ENCODE measurements around the gene PNRC1. TPM values are rescaled to one million over a fixed set of nuclear protein-coding genes. Genes with fewer than 3 reads are reported as not detected.

The PNRC1 gene
- total and polyA plus RNA-seq, 2 experiments from 2014 or later = 35.0 to 38.6 TPM

DNA sequence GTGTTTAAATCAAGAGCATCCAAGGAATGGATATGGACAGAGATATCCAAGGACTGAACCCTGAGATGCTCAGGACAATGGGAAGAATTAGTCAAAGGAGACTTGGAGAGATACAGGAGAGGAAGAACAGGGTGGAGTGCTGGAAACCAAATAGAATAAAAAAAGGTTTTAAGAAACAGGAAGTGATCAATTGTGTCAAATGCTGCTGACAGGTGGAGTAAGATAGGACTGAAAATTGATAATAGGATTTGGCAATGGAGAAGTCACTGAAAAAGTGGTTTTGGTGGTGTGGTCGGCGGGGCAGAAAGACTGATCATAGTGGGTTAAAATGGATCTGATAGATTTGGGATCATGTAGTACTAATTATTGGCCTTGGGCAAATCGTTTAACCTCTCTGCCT, 37.9 kb upstream of the PNRC1 start (continued):
- TF ChIP-seq CREB1 (CRISPR knock-in tag; IDR thresholded peaks at IDR 0.05; ENCODE audit: low read depth) (no peak), REST (IDR thresholded peaks at IDR 0.05; ENCODE audit: unreplicated experiment) (no peak)

DNA sequence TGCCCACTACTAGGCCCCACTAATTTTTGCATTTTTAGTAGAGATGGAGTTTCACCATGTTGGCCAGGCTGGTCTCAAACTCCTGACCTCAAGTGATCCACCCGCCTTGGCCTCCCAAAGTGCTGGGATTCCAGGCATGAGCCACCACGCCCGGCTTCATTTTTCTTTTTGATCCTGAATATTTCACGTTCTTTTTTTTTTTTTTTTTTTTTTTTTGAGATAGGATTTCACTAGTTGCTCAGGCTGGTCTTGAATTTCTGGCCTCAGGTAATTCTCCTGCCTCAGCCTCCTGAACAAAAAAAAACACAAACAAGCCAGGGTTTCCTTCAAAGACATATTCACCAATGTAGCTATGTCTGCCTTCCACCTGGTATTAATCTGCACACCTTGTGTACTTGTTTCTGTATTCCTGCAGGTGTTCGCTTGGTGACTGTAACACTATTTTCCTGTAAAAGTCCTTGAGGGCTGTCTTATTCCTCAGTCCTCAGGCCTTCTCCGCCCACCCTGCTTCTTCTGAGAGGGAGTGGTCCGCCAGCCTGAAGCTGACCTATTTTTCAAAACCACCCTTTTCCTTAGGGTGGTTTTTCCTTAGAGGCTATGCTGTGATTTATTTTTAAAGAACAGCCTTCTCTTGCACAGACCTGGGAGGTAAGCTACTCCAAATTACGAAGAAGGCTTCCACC, 36.1 kb upstream of the PNRC1 start:
- Mint-ChIP-seq H3K27me3 (ENCODE audit: insufficient read depth, low read depth, poor library complexity) (peaks cover 8% of the 10 kb centered on the region), H3K36me3 (ENCODE audit: low read depth) (no peaks in the 10 kb centered on the region), H3K4me3 (no peak overlapping the region), H3K27ac (no peak overlapping the region), H3K4me1 (peaks cover 31% of the 10 kb centered on the region), H3K9me3 (no peaks in the 10 kb centered on the region)
- peak overlapping the region; percentile 86; the same call in 1 of the 2 replicates for H2AFZ ChIP-seq
- peaks cover 12% of the 10 kb centered on the region; the same call in 1 of the 2 replicates for H3K4me1 ChIP-seq (ENCODE audit: insufficient read depth)
- H4K20me1 ChIP-seq (replicated peaks; ENCODE audit: insufficient read depth) = no peaks in the 10 kb centered on the region
- no peaks in the 10 kb centered on the region for H3F3A ChIP-seq (replicated peaks; ENCODE audit: low read depth)
- ATAC-seq (no peak), DNase-seq (ENCODE audit: low spot score) (no peak)
- H3K9me2 ChIP-seq (ENCODE audit: insufficient read depth) = no peaks in the 10 kb centered on the region
- H3K27me3 ChIP-seq (ENCODE audit: insufficient read depth) = peaks cover 16% of the 10 kb centered on the region
- no peaks in the 10 kb centered on the region for H3K36me3 ChIP-seq (ENCODE audit: insufficient read depth)
- H3K27ac ChIP-seq (ENCODE audit: low read depth) = no peak overlapping the region
- no peaks in the 10 kb centered on the region for H3K79me2 ChIP-seq (replicated peaks; ENCODE audit: insufficient read depth)
- no peak overlapping the region for H3K4me3 ChIP-seq
- H3K4me2 ChIP-seq = no peak overlapping the region
- TF ChIP-seq, protein P1, sequence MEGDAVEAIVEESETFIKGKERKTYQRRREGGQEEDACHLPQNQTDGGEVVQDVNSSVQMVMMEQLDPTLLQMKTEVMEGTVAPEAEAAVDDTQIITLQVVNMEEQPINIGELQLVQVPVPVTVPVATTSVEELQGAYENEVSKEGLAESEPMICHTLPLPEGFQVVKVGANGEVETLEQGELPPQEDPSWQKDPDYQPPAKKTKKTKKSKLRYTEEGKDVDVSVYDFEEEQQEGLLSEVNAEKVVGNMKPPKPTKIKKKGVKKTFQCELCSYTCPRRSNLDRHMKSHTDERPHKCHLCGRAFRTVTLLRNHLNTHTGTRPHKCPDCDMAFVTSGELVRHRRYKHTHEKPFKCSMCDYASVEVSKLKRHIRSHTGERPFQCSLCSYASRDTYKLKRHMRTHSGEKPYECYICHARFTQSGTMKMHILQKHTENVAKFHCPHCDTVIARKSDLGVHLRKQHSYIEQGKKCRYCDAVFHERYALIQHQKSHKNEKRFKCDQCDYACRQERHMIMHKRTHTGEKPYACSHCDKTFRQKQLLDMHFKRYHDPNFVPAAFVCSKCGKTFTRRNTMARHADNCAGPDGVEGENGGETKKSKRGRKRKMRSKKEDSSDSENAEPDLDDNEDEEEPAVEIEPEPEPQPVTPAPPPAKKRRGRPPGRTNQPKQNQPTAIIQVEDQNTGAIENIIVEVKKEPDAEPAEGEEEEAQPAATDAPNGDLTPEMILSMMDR (conservative IDR thresholded peaks at IDR 0.05; ENCODE audit: low read depth in 2 of 2) = no peak
- TF ChIP-seq, protein P2, sequence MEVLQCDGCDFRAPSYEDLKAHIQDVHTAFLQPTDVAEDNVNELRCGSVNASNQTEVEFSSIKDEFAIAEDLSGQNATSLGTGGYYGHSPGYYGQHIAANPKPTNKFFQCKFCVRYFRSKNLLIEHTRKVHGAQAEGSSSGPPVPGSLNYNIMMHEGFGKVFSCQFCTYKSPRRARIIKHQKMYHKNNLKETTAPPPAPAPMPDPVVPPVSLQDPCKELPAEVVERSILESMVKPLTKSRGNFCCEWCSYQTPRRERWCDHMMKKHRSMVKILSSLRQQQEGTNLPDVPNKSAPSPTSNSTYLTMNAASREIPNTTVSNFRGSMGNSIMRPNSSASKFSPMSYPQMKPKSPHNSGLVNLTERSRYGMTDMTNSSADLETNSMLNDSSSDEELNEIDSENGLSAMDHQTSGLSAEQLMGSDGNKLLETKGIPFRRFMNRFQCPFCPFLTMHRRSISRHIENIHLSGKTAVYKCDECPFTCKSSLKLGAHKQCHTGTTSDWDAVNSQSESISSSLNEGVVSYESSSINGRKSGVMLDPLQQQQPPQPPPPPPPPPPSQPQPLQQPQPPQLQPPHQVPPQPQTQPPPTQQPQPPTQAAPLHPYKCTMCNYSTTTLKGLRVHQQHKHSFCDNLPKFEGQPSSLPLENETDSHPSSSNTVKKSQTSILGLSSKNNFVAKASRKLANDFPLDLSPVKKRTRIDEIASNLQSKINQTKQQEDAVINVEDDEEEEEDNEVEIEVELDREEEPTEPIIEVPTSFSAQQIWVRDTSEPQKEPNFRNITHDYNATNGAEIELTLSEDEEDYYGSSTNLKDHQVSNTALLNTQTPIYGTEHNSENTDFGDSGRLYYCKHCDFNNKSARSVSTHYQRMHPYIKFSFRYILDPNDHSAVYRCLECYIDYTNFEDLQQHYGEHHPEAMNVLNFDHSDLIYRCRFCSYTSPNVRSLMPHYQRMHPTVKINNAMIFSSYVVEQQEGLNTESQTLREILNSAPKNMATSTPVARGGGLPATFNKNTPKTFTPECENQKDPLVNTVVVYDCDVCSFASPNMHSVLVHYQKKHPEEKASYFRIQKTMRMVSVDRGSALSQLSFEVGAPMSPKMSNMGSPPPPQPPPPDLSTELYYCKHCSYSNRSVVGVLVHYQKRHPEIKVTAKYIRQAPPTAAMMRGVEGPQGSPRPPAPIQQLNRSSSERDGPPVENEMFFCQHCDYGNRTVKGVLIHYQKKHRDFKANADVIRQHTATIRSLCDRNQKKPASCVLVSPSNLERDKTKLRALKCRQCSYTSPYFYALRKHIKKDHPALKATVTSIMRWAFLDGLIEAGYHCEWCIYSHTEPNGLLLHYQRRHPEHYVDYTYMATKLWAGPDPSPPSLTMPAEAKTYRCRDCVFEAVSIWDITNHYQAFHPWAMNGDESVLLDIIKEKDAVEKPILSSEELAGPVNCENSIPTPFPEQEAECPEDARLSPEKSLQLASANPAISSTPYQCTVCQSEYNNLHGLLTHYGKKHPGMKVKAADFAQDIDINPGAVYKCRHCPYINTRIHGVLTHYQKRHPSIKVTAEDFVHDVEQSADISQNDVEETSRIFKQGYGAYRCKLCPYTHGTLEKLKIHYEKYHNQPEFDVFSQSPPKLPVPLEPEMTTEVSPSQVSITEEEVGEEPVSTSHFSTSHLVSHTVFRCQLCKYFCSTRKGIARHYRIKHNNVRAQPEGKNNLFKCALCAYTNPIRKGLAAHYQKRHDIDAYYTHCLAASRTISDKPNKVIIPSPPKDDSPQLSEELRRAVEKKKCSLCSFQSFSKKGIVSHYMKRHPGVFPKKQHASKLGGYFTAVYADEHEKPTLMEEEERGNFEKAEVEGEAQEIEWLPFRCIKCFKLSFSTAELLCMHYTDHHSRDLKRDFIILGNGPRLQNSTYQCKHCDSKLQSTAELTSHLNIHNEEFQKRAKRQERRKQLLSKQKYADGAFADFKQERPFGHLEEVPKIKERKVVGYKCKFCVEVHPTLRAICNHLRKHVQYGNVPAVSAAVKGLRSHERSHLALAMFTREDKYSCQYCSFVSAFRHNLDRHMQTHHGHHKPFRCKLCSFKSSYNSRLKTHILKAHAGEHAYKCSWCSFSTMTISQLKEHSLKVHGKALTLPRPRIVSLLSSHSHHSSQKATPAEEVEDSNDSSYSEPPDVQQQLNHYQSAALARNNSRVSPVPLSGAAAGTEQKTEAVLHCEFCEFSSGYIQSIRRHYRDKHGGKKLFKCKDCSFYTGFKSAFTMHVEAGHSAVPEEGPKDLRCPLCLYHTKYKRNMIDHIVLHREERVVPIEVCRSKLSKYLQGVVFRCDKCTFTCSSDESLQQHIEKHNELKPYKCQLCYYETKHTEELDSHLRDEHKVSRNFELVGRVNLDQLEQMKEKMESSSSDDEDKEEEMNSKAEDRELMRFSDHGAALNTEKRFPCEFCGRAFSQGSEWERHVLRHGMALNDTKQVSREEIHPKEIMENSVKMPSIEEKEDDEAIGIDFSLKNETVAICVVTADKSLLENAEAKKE (CRISPR knock-in tag; IDR thresholded peaks at IDR 0.05) = no peak
- TF ChIP-seq JUNB (IDR thresholded peaks at IDR 0.05; ENCODE audit: unreplicated experiment) = no peak
- TF ChIP-seq POLR2AphosphoS5 (IDR thresholded peaks at IDR 0.05; ENCODE audit: low read depth) = no peak
- no peak for TF ChIP-seq NANOG (IDR thresholded peaks at IDR 0.05; ENCODE audit: borderline replicate concordance)
- TF ChIP-seq, protein P3, sequence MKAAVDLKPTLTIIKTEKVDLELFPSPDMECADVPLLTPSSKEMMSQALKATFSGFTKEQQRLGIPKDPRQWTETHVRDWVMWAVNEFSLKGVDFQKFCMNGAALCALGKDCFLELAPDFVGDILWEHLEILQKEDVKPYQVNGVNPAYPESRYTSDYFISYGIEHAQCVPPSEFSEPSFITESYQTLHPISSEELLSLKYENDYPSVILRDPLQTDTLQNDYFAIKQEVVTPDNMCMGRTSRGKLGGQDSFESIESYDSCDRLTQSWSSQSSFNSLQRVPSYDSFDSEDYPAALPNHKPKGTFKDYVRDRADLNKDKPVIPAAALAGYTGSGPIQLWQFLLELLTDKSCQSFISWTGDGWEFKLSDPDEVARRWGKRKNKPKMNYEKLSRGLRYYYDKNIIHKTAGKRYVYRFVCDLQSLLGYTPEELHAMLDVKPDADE (IDR thresholded peaks at IDR 0.05) = no peak

All from GM23338 (cell line).